Smooth muscle cell of the brain vasculature (primary cell): ENCODE results near the gene FMN1.

ENCODE experiments used
- DNase-seq: peaks from one replicate; pipeline ENCODE4 v3.0.0-alpha.2; 2012; ENCODE audit warnings: low read depth, low spot score

Gene FMN1

DNA sequence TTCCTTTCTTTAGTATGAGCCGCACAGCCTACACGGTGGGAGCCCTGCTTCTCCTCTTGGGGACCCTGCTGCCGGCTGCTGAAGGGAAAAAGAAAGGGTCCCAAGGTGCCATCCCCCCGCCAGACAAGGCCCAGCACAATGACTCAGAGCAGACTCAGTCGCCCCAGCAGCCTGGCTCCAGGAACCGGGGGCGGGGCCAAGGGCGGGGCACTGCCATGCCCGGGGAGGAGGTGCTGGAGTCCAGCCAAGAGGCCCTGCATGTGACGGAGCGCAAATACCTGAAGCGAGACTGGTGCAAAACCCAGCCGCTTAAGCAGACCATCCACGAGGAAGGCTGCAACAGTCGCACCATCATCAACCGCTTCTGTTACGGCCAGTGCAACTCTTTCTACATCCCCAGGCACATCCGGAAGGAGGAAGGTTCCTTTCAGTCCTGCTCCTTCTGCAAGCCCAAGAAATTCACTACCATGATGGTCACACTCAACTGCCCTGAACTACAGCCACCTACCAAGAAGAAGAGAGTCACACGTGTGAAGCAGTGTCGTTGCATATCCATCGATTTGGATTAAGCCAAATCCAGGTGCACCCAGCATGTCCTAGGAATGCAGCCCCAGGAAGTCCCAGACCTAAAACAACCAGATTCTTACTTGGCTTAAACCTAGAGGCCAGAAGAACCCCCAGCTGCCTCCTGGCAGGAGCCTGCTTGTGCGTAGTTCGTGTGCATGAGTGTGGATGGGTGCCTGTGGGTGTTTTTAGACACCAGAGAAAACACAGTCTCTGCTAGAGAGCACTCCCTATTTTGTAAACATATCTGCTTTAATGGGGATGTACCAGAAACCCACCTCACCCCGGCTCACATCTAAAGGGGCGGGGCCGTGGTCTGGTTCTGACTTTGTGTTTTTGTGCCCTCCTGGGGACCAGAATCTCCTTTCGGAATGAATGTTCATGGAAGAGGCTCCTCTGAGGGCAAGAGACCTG is 463.5 kb downstream of the FMN1 start:
- no peak for DNase-seq

DNA sequence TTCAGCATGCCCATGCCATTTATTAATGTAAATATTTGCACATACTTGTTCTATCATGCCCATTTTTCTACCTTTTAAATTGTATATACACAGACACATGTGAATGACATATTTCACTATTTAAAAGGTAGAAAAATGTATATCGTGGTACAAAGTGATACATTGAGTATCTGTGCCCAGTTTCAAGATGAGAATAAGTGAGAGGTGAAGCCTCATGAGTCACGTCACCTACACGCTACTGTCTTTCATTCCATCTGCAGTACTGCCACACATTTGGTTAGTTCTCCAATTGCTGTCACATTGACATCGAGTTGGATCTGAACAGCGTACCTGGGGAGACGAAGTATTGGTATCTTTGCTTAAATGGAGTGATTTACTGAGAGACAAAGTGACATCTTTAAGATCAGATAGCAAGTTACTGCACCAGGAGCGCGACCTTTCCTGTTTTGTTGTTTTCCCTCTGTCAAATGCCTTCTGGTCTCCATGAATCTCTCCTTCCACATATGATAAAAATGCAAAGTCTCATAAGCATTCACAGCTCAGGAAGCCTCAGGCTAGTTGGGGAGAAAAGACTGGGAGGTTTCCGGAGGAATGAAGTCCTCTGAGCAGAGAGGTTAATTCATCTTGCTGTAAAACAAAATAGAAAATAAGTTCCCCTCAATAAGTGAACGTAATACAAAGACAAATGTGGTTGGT is 464.7 kb downstream of the FMN1 start:
- DNase-seq, result no peak

DNA sequence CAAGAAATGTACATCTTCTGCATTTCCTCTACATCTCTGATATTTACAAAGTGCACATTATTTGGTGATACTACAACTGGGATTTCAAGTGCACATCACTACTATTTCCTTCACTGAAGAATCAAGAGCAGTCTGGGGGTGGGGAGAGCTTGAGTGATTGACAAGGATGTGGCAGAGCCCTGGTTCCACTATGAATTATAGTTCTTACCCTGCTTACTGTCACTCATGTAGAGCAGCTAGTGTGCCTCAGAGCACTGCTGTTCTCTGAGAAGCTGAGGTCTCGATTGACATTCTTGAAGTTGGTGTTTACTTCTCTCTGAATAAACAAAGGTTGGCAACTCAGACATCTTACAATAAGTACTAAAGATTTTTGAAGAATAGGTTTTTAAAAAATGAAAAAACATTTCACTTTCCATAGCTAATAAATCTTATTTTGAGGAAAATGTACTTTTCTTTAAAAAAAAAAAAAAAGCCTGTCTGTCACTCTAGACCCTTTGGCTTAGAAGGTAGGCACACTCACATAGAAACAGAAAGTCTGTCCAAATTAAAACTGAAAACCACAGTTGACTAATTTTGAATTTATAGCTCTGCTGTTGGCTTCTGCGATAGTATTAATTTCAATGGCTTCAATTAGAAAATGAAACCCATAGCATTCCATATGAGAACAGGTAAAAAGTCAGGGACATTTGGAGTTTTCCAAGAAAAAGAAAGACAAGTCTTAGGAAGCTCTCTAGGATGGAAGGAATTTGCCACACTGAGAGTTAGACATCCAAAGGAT is 471.2 kb downstream of the FMN1 start:
- DNase-seq, result no peak

DNA sequence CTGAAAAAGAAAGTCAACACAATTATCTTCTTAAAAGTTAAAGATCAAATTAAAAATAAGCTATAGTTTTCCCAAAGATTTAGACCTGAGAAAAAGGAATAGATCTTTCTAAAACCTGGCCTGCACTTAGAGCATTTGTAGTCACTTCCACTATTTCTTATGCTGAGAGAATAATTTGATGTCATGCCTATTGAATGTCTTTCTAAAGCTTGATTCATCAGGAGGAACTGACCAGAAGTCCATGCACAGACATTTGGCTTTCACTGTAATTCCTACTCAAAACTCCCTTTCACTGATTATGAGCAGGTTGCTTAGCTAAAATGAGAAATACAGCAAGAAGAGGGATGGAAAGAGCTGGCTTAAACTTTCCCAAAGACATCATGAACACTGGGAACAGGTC is 472.4 kb downstream of the FMN1 start:
- no peak for DNase-seq

- no peak for DNase-seq
Measured at GRCh38 chr15:32721596-32721995, 472.9 kb downstream of the FMN1 start.

GRCh38 chr15:32718821-32719716 is 475.4 kb downstream of the FMN1 start:
- DNase-seq, result no peak

DNA sequence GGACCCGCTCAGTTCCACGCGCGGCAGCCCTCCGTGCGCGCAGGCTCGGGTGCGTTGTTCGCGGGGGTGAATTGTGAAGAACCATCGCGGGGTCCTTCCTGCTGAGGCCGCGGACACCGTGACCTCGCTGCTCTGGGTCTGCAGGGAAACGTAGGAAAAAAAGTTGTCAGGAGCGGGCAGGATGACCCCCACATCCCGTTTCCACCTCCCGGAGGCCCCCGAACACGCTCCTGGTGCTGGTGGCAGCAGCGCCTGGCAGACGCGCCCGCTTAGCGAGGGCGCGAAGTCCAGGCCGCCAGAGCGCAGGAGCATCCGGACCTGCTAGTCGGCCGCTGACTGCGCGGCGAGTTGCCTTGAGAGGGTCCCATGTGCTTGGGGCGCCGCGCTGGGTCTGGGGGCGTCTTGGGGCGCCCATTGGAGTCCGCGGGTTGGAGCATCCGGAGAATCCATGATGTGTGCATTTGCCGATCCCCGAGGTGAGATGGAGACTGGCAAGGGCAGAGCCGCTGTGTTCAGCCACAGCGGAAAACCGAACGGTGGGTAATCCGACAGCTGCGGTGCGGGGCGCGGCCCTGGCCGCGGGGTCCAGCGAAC is 476.2 kb downstream of the FMN1 start:
- DNase-seq, result no peak

DNA sequence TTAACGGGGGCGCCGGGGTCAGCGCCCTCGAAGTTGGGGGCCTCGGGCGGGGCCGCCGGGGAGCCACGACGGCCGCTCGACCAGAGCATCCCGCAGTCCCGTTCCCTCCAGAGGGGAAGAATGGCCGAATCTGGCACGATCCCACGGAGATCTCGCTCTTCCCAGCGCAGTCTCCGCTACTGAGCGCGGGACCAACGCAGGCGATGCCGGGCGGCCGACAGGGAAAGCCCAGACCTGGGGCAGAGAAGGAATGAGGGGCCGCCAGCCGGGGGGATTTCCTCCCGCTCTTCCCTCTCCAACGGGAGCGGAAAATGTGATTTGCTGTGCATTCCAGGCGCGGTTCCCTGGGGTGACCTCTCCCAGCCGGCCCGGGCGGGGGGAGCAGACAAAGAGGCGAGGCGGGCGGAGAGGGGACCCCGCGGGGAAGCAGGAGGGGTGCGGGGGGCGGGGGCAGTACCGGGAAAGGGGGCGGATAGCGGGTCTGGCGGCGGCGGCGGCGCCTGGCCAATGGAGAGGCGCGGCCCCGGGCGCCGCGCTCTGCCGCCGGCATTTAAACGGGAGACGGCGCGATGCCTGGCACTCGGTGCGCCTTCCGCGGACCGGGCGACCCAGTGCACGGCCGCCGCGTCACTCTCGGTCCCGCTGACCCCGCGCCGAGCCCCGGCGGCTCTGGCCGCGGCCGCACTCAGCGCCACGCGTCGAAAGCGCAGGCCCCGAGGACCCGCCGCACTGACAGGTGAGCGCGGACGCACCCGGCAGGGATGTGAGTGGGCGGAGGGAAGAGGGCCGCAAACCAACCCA is 476.9 kb downstream of the FMN1 start, which contains the start of gene GREM1:
Gene GREM1, plus strand, starts transcription at position 579 of the 801 bp plus-strand sequence. CDS start 12,687 bp downstream, outside the sequence.
- DNase-seq, result no peak

DNA sequence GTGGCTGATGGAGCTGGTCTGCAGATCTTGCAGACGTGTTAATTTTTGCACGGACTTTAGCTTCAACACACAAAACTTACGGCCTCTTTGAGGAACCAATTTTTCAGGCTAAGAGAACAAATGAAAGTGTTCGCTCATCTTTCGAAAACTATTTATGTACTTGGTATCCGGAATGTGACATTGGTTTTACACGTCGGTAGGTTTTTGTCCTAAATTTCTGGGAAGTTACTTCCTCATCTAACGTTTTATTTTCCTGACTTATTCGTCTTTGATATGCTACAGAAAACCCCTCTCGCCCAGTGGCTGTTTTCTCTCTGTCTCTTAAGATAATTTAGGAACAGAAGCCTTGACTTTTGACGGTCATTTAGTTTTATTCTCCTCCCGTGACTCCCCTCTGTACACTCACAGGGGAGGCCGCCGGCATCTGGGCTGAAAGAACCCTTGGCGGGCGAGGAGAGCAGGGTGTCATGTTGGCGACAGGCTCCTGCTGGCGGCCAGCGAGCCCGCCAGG is 477.5 kb downstream of the FMN1 start:
- DNase-seq, result no peak

DNA sequence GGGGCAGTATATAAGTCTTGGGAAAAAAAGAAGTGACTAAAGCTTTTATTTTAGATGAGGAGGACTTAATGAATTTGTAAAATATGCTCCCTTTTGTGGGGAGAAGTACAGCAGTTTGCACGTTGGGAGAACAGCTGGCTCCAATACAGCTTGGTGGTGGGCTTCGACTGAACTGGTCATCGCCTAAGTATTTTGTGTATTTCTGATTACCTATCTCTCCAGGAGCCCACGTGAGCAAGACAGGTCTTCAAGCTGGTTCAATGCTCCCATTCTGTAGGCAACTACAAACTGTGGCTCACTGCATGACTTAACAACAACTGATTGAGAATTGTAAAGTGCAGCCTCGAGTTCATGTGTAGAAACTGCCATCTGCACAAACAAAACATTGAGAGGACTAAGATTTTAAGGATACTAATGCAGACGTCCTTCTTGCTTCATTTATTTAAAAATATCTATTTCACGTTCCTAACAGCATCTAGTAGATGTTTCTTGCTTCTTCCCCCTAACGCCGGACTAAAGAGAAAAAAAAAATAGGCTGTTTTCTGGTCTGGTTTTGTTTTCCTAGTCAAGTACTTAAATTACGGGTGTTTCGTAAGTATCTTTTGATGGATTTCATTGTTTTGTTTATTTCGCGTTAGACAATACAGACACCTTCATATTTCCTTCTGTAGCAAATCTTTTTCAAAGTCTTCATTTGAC is 478.1 kb downstream of the FMN1 start:
- no peak for DNase-seq
